ENCODE measurements around the gene SLC6A3. TPM values are rescaled to one million over a fixed set of nuclear protein-coding genes. Genes with fewer than 3 reads are reported as not detected.

SLC6A3 gene
- total RNA-seq, 2 donors from 2014 or later: 0.18 TPM; not detected in 1

DNA sequence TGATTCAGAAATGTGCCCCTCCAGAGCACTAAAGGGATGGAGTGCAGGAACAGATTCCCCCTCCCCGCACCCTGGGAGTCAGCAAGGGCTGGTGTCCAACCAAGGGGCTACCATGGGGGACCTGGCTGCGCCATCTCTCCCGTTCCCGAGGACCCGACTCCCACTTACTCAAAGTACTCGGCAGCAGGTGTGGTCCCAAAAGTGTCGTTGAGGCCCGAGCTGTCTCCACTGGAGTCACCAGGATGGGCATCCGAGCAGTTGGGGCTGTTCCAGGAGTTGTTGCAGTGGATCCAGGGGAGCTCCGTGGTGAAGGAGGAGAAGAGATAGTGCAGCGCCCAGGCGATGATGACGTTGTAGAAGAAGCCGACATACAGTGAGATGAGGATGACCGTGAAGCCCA lies 12.9 kb downstream of the SLC6A3 start:
- Histone ChIP-seq H3K4me1 (ENCODE audit: control insufficient read depth, insufficient read depth, low read length) (no peaks in the 10 kb centered on the region), H3K27me3 (ENCODE audit: control insufficient read depth, insufficient read depth, low read length, poor library complexity, severe bottlenecking) (no peaks in the 10 kb centered on the region), H3K36me3 (ENCODE audit: control insufficient read depth, insufficient read depth, low read length) (no peaks in the 10 kb centered on the region), H3K27ac (ENCODE audit: low read depth, low read length) (no peak overlapping the region), H3K9ac (ENCODE audit: extremely low read depth, low read length, poor library complexity, severe bottlenecking) (no peak overlapping the region), H3K9me3 (ENCODE audit: control insufficient read depth, low read length) (peaks cover 14% of the 10 kb centered on the region), H3K4me3 (ENCODE audit: low read length) (no peak overlapping the region)
- 91% methylated on average over 4 to 15 of the region's 15 CpGs for WGBS, 2 experiments (ENCODE audit: insufficient coverage in 1 of 2, insufficient read length in 1 of 2)
- Mint-ChIP-seq H3K27ac (no peak overlapping the region), H3K4me3 (no peak overlapping the region), H3K4me1 (no peaks in the 10 kb centered on the region), H3K36me3 (ENCODE audit: low read depth) (no peaks in the 10 kb centered on the region), H3K27me3 (ENCODE audit: insufficient read depth) (peaks cover 5% of the 10 kb centered on the region), H3K9me3 (peaks cover 35% of the 10 kb centered on the region)
- no peak for DNase-seq
- no peak for TF ChIP-seq CTCF (conservative IDR thresholded peaks at IDR 0.05)

DNA sequence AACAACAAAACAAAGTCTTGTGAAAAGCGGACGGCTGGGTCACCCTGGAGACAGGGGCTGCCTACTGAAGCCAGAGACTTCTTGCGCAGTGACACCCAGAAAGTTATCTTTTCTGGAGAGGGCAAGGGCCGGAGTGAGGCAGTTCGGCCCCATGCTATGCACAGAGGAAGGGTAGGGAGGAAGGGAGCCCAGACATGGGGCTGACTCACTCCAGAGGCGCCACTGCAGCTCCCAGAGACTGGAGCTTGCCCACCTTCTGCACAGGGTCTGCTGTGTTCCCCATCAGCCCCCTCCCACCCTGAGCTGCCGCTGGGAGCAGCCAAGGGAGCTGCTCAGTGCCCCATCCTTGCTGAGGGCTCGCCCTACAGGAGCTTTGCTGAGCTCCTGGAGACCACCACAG lies 13.3 kb downstream of the SLC6A3 start:
- WGBS, 2 experiments (ENCODE audit: insufficient coverage in 1 of 2, insufficient read length in 1 of 2): 80 to 82% methylated on average over 3 to 8 of the region's 8 CpGs
- no peaks in the 10 kb centered on the region for H3K4me1 ChIP-seq (ENCODE audit: control insufficient read depth, insufficient read depth, low read length)
- H3K9me3 ChIP-seq (ENCODE audit: control insufficient read depth, low read length): peaks cover 17% of the 10 kb centered on the region

DNA sequence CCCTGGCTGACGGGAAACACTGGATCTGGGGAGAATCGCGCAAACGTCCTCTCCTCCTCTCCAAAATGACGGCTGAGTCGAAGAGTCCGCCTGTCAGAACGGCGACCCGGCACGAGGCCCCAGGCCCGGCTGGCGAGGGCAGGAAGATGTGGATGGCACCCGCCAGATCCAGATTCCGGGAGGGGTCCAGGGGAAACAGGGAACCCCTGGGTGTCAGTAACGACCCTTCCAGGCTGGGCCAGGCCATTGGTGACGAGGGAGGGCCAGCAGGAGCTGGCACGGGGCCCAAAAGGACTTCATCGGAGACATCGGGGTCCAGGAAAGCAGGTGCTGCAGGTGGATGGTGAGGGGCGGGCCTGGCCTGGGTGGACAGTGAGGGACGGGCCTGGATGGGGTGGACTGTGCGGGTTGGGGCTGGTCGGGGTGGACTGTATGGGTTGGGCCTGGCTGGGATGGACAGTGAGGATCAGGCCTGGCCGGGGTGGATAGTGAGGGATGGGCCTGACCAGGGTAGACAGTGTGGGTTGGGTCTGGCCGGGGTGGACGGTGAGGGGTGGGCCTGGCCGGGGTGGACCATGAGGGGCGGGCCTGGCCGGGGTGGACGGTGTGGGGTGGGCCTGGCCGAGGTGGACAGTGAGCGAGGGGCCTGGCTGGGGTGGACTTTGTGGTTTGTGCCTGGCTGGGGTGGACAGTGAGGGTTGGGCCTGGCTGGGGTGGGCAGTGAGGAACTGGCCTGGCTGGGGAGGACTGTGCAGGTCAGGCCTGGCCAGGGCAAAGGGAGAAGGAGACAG lies 14.0 kb downstream of the SLC6A3 start:
- peaks cover 39% of the 10 kb centered on the region for H3K9me3 Mint-ChIP-seq

More for the DNA sequence above, 13.3 kb downstream of the SLC6A3 start:
- TF ChIP-seq CTCF (conservative IDR thresholded peaks at IDR 0.05): no peak
- no peaks in the 10 kb centered on the region for H3K36me3 Mint-ChIP-seq (ENCODE audit: low read depth)
- no peaks in the 10 kb centered on the region for H3K4me1 Mint-ChIP-seq
- no peak overlapping the region for H3K27ac Mint-ChIP-seq
- DNase-seq: no peak
- Histone ChIP-seq H3K9ac (ENCODE audit: extremely low read depth, low read length, poor library complexity, severe bottlenecking) (no peak overlapping the region), H3K27me3 (ENCODE audit: control insufficient read depth, insufficient read depth, low read length, poor library complexity, severe bottlenecking) (no peaks in the 10 kb centered on the region), H3K36me3 (ENCODE audit: control insufficient read depth, insufficient read depth, low read length) (no peaks in the 10 kb centered on the region), H3K4me3 (ENCODE audit: low read length) (no peak overlapping the region), H3K27ac (ENCODE audit: low read depth, low read length) (no peak overlapping the region)
- H3K27me3 Mint-ChIP-seq (ENCODE audit: insufficient read depth): peaks cover 3% of the 10 kb centered on the region
- H3K4me3 Mint-ChIP-seq: no peak overlapping the region
- H3K9me3 Mint-ChIP-seq: peaks cover 37% of the 10 kb centered on the region

More for the DNA sequence above, 14.0 kb downstream of the SLC6A3 start:
- Histone ChIP-seq H3K27me3 (ENCODE audit: control insufficient read depth, insufficient read depth, low read length, poor library complexity, severe bottlenecking) (no peaks in the 10 kb centered on the region), H3K4me1 (ENCODE audit: control insufficient read depth, insufficient read depth, low read length) (no peaks in the 10 kb centered on the region), H3K4me3 (ENCODE audit: low read length) (no peak overlapping the region), H3K27ac (ENCODE audit: low read depth, low read length) (no peak overlapping the region), H3K9ac (ENCODE audit: extremely low read depth, low read length, poor library complexity, severe bottlenecking) (no peak overlapping the region), H3K9me3 (ENCODE audit: control insufficient read depth, low read length) (peaks cover 17% of the 10 kb centered on the region), H3K36me3 (ENCODE audit: control insufficient read depth, insufficient read depth, low read length) (no peaks in the 10 kb centered on the region)
- Mint-ChIP-seq H3K4me3 (no peak overlapping the region), H3K27ac (no peak overlapping the region), H3K4me1 (no peaks in the 10 kb centered on the region), H3K27me3 (ENCODE audit: insufficient read depth) (peaks cover 3% of the 10 kb centered on the region), H3K36me3 (ENCODE audit: low read depth) (no peaks in the 10 kb centered on the region)
- DNase-seq: no peak
- 90 to 91% methylated on average over 15 to 33 of the region's 33 CpGs for WGBS, 2 experiments (ENCODE audit: insufficient coverage in 1 of 2, insufficient read length in 1 of 2)
- TF ChIP-seq CTCF (conservative IDR thresholded peaks at IDR 0.05): no peak
